Measurements from ENCODE around the gene UST. TPM values are rescaled to one million over a fixed set of nuclear protein-coding genes. Genes with fewer than 3 reads are reported as not detected.

UST gene
- total and polyA plus RNA-seq, 2 of the 8 experiments (the other 6 are each of a cell fraction or from before 2014, with no cell fraction given) = 13.5 to 34.5 TPM

- H4K8ac ChIP-seq (ENCODE audit: extremely low read depth, insufficient read depth, low read length) = no peak overlapping the region
- H2BK15ac ChIP-seq (ENCODE audit: low read length) = 0 out of 2 replicates have a peak overlapping the region, but pooled peaks have one; percentile 48
- H3K18ac ChIP-seq (ENCODE audit: extremely low read depth, low read length) = no peak overlapping the region
- H4K20me1 ChIP-seq (replicated peaks in 1 of 2; ENCODE audit: control insufficient read depth in 1 of 2, insufficient read depth in 2 of 2, low read length in 2 of 2) = peaks cover 0 to 3% of the 10 kb centered on the region in 2 experiments
- H3K14ac ChIP-seq (ENCODE audit: insufficient read length) = no peak overlapping the region
- no peak overlapping the region for H3K23ac ChIP-seq (ENCODE audit: insufficient read length)
- peaks cover 9% of the 10 kb centered on the region for H3K23me2 ChIP-seq (ENCODE audit: low read depth, low read length)
- no peak for FAIRE-seq
- H3K79me1 ChIP-seq (ENCODE audit: low read depth, low read length) = peaks cover 6% of the 10 kb centered on the region
- H3K79me2 ChIP-seq (ENCODE audit: control insufficient read depth in 1 of 2, insufficient read depth in 2 of 2, low read length in 2 of 2) = peaks cover 4 to 8% of the 10 kb centered on the region in 2 experiments; a peak in 3 of 4 replicates
- H3K4ac ChIP-seq (replicated peaks; ENCODE audit: insufficient read length, low read depth, low read length) = no peak overlapping the region
- H3K4me3 ChIP-seq (ENCODE audit: extremely low read depth in 1 of 4, insufficient read depth in 2 of 4, low read depth in 3 of 4, low read length in 4 of 4) = no peak overlapping the region
- no peak overlapping the region for H3K9ac ChIP-seq (replicated peaks in 1 of 4; ENCODE audit: extremely low read depth in 1 of 4, low read depth in 3 of 4, low read length in 3 of 4)
- H3K27me3 ChIP-seq (replicated peaks in 1 of 4; ENCODE audit: control insufficient read depth in 3 of 4, extremely low read depth in 1 of 4, insufficient read depth in 3 of 4, low read length in 3 of 4) = no peaks in the 10 kb centered on the region
- H3K36me3 ChIP-seq (ENCODE audit: control insufficient read depth in 2 of 4, insufficient read depth in 4 of 4, low read length in 3 of 4) = no peaks in the 10 kb centered on the region
- H2BK12ac ChIP-seq (ENCODE audit: low read depth, low read length) = peak overlapping the region; percentile 51; the same call in 1 of the 2 replicates
- peak overlapping the region; percentile 36; the same call in 1 of the 2 replicates for H2BK5ac ChIP-seq (ENCODE audit: low read depth, low read length)
- H2BK20ac ChIP-seq (ENCODE audit: low read length) = no peak overlapping the region
- H2AK5ac ChIP-seq (ENCODE audit: low read depth, low read length) = 0 out of 2 replicates have a peak overlapping the region, but pooled peaks have one; percentile 19
- H2BK120ac ChIP-seq (replicated peaks; ENCODE audit: low read depth, low read length) = no peak overlapping the region
- H4K5ac ChIP-seq (ENCODE audit: insufficient read length, low read depth, low read length) = no peak overlapping the region
- ChIA-PET CTCF (ENCODE audit: partially characterized antibody) (interaction anchor here (3.5 kb wide), 1 partner anchor 166 kb away, joined by 16 read pairs; no protein-coding TSS in a partner anchor), POLR2A (ENCODE audit: partially characterized antibody) (interaction anchor here (0.8 kb wide), 1 partner anchor 141 kb away, joined by 3 read pairs; no protein-coding TSS in a partner anchor)
- no peak overlapping the region for H2AFZ ChIP-seq (ENCODE audit: low read length)
- no peak overlapping the region for H3K4me2 ChIP-seq (ENCODE audit: insufficient read depth in 1 of 2, low read depth in 2 of 2, low read length in 2 of 2)
- no peaks in the 10 kb centered on the region for H3K9me3 ChIP-seq (ENCODE audit: insufficient read depth in 2 of 2, low read depth in 1 of 2, low read length in 1 of 2)
- no peak overlapping the region for H3K27ac ChIP-seq (ENCODE audit: low read depth, low read length)
- peaks cover 4 to 7% (median 6%) of the 10 kb centered on the region in 4 experiments; a peak in 6 of 7 replicates for H3K4me1 ChIP-seq (replicated peaks in 1 of 4; ENCODE audit: control insufficient read depth in 3 of 4, insufficient read depth in 4 of 4, low read length in 3 of 4)
- no peak for DNase-seq (ENCODE audit: low read depth in 1 of 2, low spot score in 2 of 2)
- 90% methylated on average over 4 of the region's 4 CpGs; no CpG with 5 or more reads in 1 of the 2 experiments for WGBS, 2 experiments (ENCODE audit: extremely low coverage in 1 of 2, insufficient coverage in 1 of 2, insufficient read length in 1 of 2, insufficient replicate concordance in 2 of 2, low coverage in 1 of 2, low lambda C conversion rate in 2 of 2, missing lambda C conversion rate in 1 of 2)
- no peak overlapping the region for H4K91ac ChIP-seq (replicated peaks; ENCODE audit: insufficient read length, low read length)
- H3K56ac ChIP-seq (replicated peaks; ENCODE audit: insufficient read length, low read depth, low read length) = no peak overlapping the region
- TF ChIP-seq RAD21 (IDR thresholded peaks at IDR 0.05 in 1 of 2, conservative IDR thresholded peaks at IDR 0.05 in 1 of 2; ENCODE audit: low read depth in 2 of 2, low read length in 2 of 2) = no peak
- no peak for TF ChIP-seq PHF8 (conservative IDR thresholded peaks at IDR 0.05; ENCODE audit: low read depth, low read length)
- no peak for TF ChIP-seq ASH2L (IDR thresholded peaks at IDR 0.05; ENCODE audit: low read length)
- TF ChIP-seq TAF7 (optimal IDR thresholded peaks at IDR 0.05; ENCODE audit: borderline replicate concordance, low read depth, low read length) = no peak
- TF ChIP-seq, protein P1, sequence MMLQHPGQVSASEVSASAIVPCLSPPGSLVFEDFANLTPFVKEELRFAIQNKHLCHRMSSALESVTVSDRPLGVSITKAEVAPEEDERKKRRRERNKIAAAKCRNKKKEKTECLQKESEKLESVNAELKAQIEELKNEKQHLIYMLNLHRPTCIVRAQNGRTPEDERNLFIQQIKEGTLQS (IDR thresholded peaks at IDR 0.05; ENCODE audit: insufficient read depth, low read depth, low read length) = no peak
- TF ChIP-seq CEBPB (IDR thresholded peaks at IDR 0.05; ENCODE audit: low read depth, low read length) = no peak
- no peak for TF ChIP-seq EGR1 (IDR thresholded peaks at IDR 0.05; ENCODE audit: borderline replicate concordance, low read depth, low read length)
- no peak for TF ChIP-seq TCF12 (IDR thresholded peaks at IDR 0.05; ENCODE audit: low read depth, low read length)
- TF ChIP-seq, protein P2, sequence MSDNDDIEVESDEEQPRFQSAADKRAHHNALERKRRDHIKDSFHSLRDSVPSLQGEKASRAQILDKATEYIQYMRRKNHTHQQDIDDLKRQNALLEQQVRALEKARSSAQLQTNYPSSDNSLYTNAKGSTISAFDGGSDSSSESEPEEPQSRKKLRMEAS (IDR thresholded peaks at IDR 0.05) = no peak
- no peak for TF ChIP-seq SIX5 (IDR thresholded peaks at IDR 0.05; ENCODE audit: low read depth, low read length)
- TF ChIP-seq POLR2AphosphoS5 (IDR thresholded peaks at IDR 0.05; ENCODE audit: low read depth, low read length) = no peak
- TF ChIP-seq NRF1 (IDR thresholded peaks at IDR 0.05; ENCODE audit: low read depth, low read length) = no peak
- TF ChIP-seq SP1 (IDR thresholded peaks at IDR 0.05; ENCODE audit: low read depth, low read length) = no peak
- TF ChIP-seq TBP (IDR thresholded peaks at IDR 0.05; ENCODE audit: low read depth, low read length) = no peak
Observed at GRCh38 chr6:148743476-148743875, 3.4 kb upstream of the UST start.

Measured in H1 (cell line).